Large intestine (tissue), 3 donors: ENCODE measurements around the gene TMEM41B. TPM values are rescaled to one million over a fixed set of nuclear protein-coding genes. Genes with fewer than 3 reads are reported as not detected.
"Not testable (repeated sequence)": the region's sequence is repeated elsewhere in the genome, so short reads cannot be mapped to it uniquely, and the experiment has no call there.

Experiments used
- DNase-seq, 2 donors: peaks; one replicate each; pipeline versions ENCODE4 v3.0.0 to v3.0.0-alpha.2; 2013
- H3K27ac ChIP-seq: one replicate; pipeline ENCODE4 v1.5.1; 2013; ENCODE audit warnings: low read length
- H3K27me3 ChIP-seq: 2 replicates; pipeline ENCODE4 v1.6.1; 2013; ENCODE audit warnings: low read length; ENCODE audit not compliant: control insufficient read depth, insufficient read depth
- H3K36me3 ChIP-seq: 2 replicates; pipeline ENCODE4 v1.6.1; 2013; ENCODE audit warnings: low read length; ENCODE audit not compliant: control insufficient read depth, insufficient read depth
- H3K4me1 ChIP-seq: one replicate; pipeline ENCODE4 v1.6.1; 2013; ENCODE audit warnings: low read length; ENCODE audit not compliant: control insufficient read depth, insufficient read depth
- H3K4me3 ChIP-seq: one replicate; pipeline ENCODE4 v1.5.1; 2013; ENCODE audit warnings: low read length
- H3K9me3 ChIP-seq: one replicate; pipeline ENCODE4 v1.6.1; 2013; ENCODE audit warnings: mild to moderate bottlenecking, low read depth, low read length, moderate library complexity; ENCODE audit not compliant: control insufficient read depth
- WGBS: methylation state at CpG from one replicate; pipeline ENCODE4 v1.1.5; 2013; ENCODE audit warnings: low lambda C conversion rate; ENCODE audit not compliant: insufficient coverage; 5-methylcytosine and 5-hydroxymethylcytosine counted together
- polyA plus RNA-seq: library from polyadenylated mRNA; unstranded; fragments of 120-200 nt; gene quantifications from one replicate; pipeline ENCODE4 v1.2.1, GENCODE V29; 2013

The TMEM41B gene
- polyA plus RNA-seq, 1 donor: 33.0 TPM

DNA sequence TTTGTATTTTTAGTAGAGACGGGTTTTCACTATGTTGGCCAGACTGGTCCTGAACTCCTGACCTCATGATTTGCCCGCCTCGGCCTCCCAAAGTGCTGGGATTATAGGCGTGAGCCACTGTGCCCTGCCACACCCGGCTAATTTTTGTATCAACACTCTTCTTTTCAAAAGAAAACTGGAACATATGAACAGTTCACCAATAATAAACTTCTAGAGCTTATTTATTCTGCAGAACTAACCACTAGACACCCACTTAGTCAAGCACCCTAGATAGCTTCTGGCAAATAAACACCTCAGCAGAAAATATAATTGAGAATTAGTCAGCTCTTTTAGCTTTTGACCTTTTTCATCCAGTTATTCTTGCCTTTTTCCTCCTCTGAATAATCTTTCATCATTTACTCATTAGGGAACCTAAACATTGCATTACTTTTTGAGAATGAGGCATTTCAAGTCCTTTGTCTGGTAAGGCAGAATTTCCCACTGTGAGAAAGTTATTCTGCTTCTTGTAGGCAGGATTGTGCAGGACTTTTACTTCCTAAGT lies 27.3 kb upstream of the TMEM41B start:
- H3K9me3 ChIP-seq: no peaks in the 10 kb centered on the region
- no peaks in the 10 kb centered on the region for H3K4me1 ChIP-seq
- no peak overlapping the region for H3K27ac ChIP-seq
- no CpG with 5 or more reads among the region's 5 CpGs for WGBS
- DNase-seq: no peak
- no peaks in the 10 kb centered on the region for H3K27me3 ChIP-seq
- no peaks in the 10 kb centered on the region for H3K36me3 ChIP-seq
- no peak overlapping the region for H3K4me3 ChIP-seq

DNA sequence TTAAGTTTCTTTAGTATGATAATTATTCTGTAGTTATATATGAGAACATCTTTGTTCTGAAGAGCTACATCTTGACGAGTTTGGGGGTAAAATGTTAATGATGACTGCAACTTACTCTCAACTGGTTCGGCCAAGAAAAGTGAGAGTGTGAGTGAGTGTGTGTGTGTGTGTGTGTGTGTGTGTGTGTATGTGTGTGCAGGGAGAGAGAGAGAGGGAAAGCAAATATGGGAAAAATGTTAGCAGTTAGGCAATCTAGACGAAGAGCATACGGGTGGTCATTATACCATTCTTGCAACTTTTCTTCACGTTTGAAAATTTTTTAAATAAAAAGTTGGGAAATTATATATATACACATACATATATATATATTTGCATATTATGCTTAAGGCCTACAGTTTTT lies 18.3 kb upstream of the TMEM41B start:
- Histone ChIP-seq H3K27ac (no peak overlapping the region), H3K4me1 (no peaks in the 10 kb centered on the region), H3K27me3 (no peaks in the 10 kb centered on the region), H3K36me3 (no peaks in the 10 kb centered on the region), H3K4me3 (no peak overlapping the region), H3K9me3 (no peaks in the 10 kb centered on the region)
- 86% methylated on average over 1 of the region's 5 CpGs for WGBS
- DNase-seq: no peak

DNA sequence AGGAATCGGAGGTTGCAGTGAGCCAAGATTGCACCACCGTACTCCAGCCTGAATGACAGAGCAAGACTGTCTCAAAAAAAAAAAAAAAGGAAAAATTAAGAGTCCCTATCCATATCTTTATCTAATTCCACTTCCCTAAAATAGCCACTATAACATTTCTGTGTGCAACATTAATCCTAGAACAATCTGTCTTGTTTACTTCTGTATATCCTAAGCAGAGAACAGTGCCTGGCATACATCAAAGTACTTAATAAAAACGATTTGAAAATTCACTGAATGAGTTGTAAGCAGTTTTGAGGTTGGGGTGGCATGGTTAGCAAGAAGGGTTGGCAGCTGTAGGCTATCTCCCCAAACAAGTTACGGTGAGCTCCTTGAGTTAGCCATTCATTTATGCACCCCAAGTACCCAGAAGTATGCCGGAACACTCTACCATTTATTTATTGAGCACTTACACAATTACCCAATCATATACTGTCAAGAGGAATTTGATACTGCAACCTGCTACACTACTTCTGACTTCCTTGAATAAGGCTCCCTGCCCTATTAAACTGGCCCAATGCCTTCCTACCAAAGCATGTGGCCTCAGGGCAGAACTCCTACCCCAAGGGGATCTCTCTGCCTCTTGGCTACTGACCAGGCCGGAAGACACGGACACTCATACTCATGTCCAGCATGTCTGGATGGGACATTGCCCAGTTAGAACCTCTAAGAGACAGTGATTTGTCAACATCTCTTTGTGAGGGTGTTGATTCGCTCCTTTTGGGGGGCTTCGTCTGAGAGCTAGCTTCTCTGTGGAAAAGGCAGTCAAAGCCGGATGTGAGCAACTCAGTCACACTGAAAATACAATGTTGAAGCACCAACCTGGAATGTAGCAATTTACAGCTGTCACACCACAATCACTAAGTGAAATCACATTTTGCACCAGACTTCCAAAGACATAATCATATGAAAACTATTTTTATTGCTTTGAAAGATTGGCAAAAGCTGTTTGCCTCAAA lies 16.3 kb upstream of the TMEM41B start:
- no peak overlapping the region for H3K4me3 ChIP-seq
- WGBS: no CpG with 5 or more reads among the region's 10 CpGs
- DNase-seq: no peak
- no peaks in the 10 kb centered on the region for H3K4me1 ChIP-seq
- no peaks in the 10 kb centered on the region for H3K9me3 ChIP-seq
- no peaks in the 10 kb centered on the region for H3K27me3 ChIP-seq
- H3K27ac ChIP-seq: no peak overlapping the region
- H3K36me3 ChIP-seq: no peaks in the 10 kb centered on the region

DNA sequence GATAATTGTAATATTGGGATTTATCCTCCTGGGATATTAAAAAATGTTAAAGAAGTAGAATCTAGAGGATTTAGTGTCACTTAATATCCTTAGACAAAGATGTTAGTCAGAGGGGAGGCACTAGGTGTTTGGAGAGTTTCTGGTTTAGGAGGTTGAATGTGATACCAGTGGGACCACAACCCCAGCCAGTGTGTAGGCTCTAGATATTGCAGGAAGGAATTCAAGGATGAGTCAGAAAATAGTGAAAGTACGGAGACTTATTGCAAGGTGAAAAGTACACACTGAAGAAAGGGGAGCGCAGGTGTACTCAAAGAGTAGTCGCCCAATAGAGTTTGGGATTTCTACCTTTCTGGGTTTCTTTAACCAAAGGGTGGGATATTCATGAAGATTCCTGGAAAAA lies 5.7 kb upstream of the TMEM41B start:
- Histone ChIP-seq H3K27me3 (no peaks in the 10 kb centered on the region), H3K4me1 (peaks cover 16% of the 10 kb centered on the region), H3K36me3 (no peaks in the 10 kb centered on the region), H3K27ac (no peak overlapping the region), H3K4me3 (no peak overlapping the region), H3K9me3 (no peaks in the 10 kb centered on the region)
- no peak for DNase-seq
- 89% methylated on average over 3 of the region's 3 CpGs for WGBS

DNA sequence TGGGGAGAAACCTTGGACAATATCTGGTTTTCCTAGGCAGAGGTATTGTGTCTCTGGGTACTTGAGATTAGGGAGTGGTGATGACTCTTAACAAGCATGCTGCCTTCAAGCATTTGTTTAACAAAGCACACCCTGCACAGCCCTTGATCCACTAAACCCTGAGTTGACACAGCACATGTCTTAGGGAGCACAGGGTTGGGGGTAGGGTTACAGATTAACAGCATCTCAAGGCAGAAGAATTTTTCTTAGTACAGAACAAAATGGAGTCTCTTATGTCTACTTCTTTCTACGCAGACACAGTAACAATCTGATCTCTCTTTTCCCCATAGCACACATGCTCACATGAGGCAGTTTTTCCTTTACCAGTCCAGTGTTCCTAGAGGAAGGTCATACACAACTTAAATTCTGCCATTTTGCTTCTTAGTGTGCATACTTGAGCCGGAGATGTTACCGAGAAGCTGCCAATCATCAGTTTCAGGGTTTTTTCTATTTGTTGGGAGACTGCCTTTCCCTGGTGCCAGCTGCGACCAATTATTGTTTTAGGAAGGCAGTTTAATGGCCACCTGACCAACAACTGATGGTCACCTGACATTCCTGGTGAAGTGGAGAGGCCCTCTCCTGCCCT lies 5.1 kb upstream of the TMEM41B start:
- H3K27ac ChIP-seq: peak overlapping the region; percentile 14
- no CpG with 5 or more reads among the region's 4 CpGs for WGBS
- peak in 1 of 2 donors; percentile 36 for DNase-seq

DNA sequence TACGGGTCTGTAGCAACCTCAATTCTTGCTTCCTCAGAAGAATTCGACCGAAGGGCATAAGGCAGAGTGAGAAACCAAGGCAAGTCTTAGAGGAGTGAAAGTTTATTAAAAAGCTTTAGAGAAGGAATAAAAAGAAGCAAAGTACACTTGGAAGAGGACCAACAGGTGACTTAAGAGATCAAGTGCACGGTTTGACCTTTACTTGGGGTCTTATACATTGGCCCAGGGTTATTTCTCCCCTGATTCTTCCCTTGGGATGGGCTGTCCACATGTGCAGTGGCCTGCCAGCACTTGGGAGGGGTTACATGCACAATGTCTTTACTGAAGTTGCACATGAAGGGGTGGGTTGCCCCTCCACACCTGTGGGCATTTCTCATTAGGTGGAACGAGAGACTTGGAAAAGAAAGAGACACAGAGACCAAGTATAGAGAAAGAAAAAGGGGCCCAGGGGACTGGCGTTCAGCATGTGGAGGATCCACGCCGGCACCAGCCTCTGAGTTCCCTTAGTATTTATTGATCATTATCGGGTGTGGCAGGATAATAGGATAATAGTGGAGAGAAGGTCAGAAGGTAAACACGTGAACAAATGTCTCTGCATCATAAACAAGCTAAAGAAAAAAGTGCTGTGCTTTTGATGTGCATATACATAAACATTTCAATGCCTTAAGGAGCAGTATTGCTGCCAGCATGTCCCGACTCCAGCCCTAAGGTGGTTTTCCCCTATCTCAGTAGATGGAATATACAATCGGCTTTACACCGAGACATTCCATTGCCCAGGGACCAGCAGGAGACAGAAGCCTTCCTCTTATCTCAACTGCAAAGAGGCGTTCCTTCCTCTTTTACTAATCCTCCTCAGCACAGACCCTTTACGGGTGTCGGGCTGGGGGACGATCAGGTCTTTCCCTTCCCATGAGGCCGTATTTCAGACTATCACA lies 4.3 kb upstream of the TMEM41B start:
- H3K4me1 ChIP-seq: peaks cover 16% of the 10 kb centered on the region
- DNase-seq: peak in 1 of 2 donors; percentile 29
- 90% methylated on average over 3 of the region's 18 CpGs for WGBS
- H3K27ac ChIP-seq, H3K9me3 ChIP-seq, H3K4me3 ChIP-seq, H3K27me3 ChIP-seq, H3K36me3 ChIP-seq: not testable (repeated sequence)

More for the DNA sequence above, 5.1 kb upstream of the TMEM41B start:
- H3K36me3 ChIP-seq, H3K27me3 ChIP-seq, H3K9me3 ChIP-seq, H3K4me3 ChIP-seq: not testable (repeated sequence)
- H3K4me1 ChIP-seq: peaks cover 16% of the 10 kb centered on the region

DNA sequence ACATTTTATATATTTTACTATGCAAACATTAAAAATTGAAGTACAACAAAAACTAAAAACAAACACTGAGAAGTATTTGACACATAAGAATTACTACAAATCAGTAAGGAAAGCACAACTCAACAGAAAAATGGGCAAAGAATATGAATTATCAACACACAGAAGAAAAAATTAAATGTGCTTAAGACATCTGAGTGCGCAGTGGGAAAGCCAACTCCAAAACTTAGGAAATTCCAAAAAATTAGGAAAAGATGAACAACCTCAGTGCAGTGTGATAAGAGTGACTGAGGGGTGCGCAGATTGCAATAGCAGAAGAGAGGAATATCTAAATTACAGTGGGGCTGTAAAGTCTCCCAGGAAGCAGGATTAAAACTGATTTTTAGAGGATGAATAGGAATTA lies 1.9 kb upstream of the TMEM41B start:
- WGBS: 100% methylated on average over 2 of the region's 2 CpGs
- Histone ChIP-seq H3K27ac (no peak overlapping the region), H3K9me3 (peaks cover 3% of the 10 kb centered on the region), H3K36me3 (no peaks in the 10 kb centered on the region), H3K4me1 (peaks cover 20% of the 10 kb centered on the region), H3K27me3 (no peaks in the 10 kb centered on the region), H3K4me3 (no peak overlapping the region)
- no peak for DNase-seq

DNA sequence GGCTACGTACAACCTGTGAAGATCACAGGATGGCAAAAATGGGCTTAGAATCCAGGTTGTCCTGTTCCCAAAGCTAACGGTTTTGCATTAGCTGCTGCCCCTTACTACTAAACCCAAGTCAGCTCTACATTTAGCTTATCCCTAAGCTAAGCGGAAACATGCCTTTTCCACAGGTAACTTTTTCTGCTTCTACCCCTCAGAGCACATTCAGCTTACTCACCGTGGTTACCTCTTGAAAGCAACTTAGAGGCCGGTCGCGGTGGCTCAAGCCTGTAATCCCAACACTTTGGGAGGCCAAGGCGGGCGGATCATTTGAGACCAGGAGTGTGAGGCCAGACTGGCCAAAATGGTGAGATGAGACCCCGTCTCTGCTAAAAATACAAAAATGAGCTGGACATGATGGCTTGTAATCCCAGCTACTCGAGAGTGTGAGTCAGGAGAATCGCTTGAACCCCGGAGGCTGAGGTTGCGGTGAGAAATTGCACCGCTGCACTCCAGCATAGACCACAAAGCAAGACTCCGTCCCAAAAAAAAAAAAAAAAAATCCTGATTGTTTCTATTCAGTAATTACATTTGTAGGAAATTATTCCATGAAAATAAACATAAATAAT lies 790 bp upstream of the TMEM41B start:
- no peak for DNase-seq
- H3K27me3 ChIP-seq: no peaks in the 10 kb centered on the region
- H3K9me3 ChIP-seq: peaks cover 3% of the 10 kb centered on the region
- H3K4me1 ChIP-seq: peaks cover 20% of the 10 kb centered on the region
- peak overlapping the region; percentile 97 for H3K4me3 ChIP-seq
- H3K27ac ChIP-seq: peak overlapping the region; percentile 90
- whole genome bisulfite sequencing: no CpG with 5 or more reads among the region's 16 CpGs
- no peaks in the 10 kb centered on the region for H3K36me3 ChIP-seq

DNA sequence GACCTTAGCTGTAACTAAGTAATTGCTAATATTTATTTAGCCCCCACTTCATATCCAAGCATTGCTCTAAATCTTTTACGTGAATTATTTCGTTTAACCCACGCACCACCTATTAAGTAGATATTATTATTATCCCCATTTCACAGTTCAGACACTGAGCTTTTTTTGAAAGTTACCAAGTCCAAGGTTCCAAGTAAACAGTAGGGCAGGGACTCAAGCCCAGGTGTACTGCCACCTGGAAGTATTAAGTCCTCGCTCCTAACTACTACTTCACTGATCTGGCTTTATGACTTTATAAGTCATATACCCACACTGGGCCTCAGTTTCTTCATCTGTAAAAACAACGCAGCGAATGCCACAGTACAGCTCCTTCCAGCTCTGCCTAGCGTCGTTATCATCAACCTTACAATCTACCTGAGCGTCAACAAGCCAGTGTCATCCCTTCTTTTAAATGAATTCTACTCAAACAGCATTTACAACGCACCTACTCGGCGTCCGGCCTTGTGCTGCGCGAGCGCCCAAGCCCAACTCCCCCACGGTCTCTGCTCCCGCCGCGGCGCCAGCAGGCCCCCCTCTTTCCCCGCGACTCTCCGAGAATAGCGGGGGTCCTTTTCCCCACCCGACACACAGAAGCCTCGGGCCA lies 624 bp downstream of the TMEM41B start:
- Histone ChIP-seq H3K27me3 (no peaks in the 10 kb centered on the region), H3K36me3 (no peaks in the 10 kb centered on the region), H3K9me3 (peaks cover 3% of the 10 kb centered on the region), H3K27ac (peak overlapping the region; percentile 86), H3K4me1 (peaks cover 17% of the 10 kb centered on the region), H3K4me3 (peak overlapping the region; percentile 97)
- peak; percentile 17 to 66 for DNase-seq
- WGBS: no CpG with 5 or more reads among the region's 27 CpGs
